ENCODE measurements around the gene ZFP69.
A peak's percentile ranks its signal among the peaks of the same experiment; 100 is the strongest.

Gene ZFP69

GRCh38 chr1:40476924-40477677, at the start of gene ZFP69:
Gene ZFP69 (plus strand): TSS chr1:40477290. CDS start chr1:40479362, 2,072 bp downstream.
- Histone ChIP-seq H3K4me1 (ENCODE audit: control insufficient read depth, insufficient read depth, low read length) (no peaks in the 10 kb centered on the region), H3K9me3 (ENCODE audit: control insufficient read depth, insufficient read depth, low read depth, low read length) (no peaks in the 10 kb centered on the region), H3K36me3 (ENCODE audit: control insufficient read depth in 2 of 2, insufficient read depth in 1 of 2, low read length in 2 of 2) (peaks cover under 1 to 30% of the 10 kb centered on the region in 2 experiments; a peak in 2 of 3 replicates), H3K27ac (ENCODE audit: extremely low read depth, low read depth, low read length) (peak within 1 kb of the TSS; percentile 28; the same call in 1 of the 2 replicates), H3K4me3 (ENCODE audit: low read depth, low read length) (peak within 1 kb of the TSS; percentile 55)
- ChIA-PET POLR2A (interaction anchor here (1.9 to 2.4 kb wide), 3 partner anchors 27 to 55 kb away, joined by 5 to 13 read pairs (median 8); partner anchors contain the start of genes EXO5, ZFP69B and ZNF684), CTCF (interaction anchor here (0.7 to 1.3 kb wide), 2 partner anchors 38 to 39 kb away, joined by 3 to 4 read pairs; no protein-coding TSS in a partner anchor)
- TF ChIP-seq ZNF248 (tag by site-specific recombination; IDR thresholded peaks at IDR 0.05) = no peak
- peak; percentile 100 for TF ChIP-seq ZNF24 (tag by site-specific recombination; IDR thresholded peaks at IDR 0.05)
- TF ChIP-seq ZNF658 (tag by site-specific recombination; IDR thresholded peaks at IDR 0.05) = no peak
- peak; percentile 96 for TF ChIP-seq ZFHX2 (tag by site-specific recombination; conservative IDR thresholded peaks at IDR 0.05)
- TF ChIP-seq, protein P1, sequence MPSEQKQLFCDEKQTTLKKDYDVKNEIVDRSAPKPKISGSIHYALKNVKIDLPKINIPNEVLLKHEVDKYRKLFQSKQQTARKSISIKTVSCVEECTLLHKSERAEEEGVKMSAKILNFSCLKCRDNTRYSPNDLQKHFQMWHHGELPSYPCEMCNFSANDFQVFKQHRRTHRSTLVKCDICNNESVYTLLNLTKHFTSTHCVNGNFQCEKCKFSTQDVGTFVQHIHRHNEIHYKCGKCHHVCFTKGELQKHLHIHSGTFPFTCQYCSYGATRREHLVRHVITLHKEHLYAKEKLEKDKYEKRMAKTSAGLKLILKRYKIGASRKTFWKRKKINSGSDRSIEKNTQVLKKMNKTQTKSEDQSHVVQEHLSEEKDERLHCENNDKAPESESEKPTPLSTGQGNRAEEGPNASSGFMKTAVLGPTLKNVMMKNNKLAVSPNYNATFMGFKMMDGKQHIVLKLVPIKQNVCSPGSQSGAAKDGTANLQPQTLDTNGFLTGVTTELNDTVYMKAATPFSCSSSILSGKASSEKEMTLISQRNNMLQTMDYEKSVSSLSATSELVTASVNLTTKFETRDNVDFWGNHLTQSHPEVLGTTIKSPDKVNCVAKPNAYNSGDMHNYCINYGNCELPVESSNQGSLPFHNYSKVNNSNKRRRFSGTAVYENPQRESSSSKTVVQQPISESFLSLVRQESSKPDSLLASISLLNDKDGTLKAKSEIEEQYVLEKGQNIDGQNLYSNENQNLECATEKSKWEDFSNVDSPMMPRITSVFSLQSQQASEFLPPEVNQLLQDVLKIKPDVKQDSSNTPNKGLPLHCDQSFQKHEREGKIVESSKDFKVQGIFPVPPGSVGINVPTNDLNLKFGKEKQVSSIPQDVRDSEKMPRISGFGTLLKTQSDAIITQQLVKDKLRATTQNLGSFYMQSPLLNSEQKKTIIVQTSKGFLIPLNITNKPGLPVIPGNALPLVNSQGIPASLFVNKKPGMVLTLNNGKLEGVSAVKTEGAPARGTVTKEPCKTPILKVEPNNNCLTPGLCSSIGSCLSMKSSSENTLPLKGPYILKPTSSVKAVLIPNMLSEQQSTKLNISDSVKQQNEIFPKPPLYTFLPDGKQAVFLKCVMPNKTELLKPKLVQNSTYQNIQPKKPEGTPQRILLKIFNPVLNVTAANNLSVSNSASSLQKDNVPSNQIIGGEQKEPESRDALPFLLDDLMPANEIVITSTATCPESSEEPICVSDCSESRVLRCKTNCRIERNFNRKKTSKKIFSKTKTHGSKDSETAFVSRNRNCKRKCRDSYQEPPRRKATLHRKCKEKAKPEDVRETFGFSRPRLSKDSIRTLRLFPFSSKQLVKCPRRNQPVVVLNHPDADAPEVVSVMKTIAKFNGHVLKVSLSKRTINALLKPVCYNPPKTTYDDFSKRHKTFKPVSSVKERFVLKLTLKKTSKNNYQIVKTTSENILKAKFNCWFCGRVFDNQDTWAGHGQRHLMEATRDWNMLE (tag by site-specific recombination; conservative IDR thresholded peaks at IDR 0.05; ENCODE audit: low read depth) = peak; percentile 68
- peak; percentile 88 for TF ChIP-seq ZNF561 (tag by site-specific recombination; IDR thresholded peaks at IDR 0.05; ENCODE audit: borderline replicate concordance)
- TF ChIP-seq, protein P2, sequence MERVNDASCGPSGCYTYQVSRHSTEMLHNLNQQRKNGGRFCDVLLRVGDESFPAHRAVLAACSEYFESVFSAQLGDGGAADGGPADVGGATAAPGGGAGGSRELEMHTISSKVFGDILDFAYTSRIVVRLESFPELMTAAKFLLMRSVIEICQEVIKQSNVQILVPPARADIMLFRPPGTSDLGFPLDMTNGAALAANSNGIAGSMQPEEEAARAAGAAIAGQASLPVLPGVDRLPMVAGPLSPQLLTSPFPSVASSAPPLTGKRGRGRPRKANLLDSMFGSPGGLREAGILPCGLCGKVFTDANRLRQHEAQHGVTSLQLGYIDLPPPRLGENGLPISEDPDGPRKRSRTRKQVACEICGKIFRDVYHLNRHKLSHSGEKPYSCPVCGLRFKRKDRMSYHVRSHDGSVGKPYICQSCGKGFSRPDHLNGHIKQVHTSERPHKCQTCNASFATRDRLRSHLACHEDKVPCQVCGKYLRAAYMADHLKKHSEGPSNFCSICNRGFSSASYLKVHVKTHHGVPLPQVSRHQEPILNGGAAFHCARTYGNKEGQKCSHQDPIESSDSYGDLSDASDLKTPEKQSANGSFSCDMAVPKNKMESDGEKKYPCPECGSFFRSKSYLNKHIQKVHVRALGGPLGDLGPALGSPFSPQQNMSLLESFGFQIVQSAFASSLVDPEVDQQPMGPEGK (tag by site-specific recombination; IDR thresholded peaks at IDR 0.05) = peak; percentile 87
- peak; percentile 68 for TF ChIP-seq SP3 (tag by site-specific recombination; IDR thresholded peaks at IDR 0.05)
- no peak for TF ChIP-seq ZNF169 (tag by site-specific recombination; IDR thresholded peaks at IDR 0.05)
- TF ChIP-seq SALL2 (tag by site-specific recombination; IDR thresholded peaks at IDR 0.05; ENCODE audit: borderline replicate concordance) = no peak
- no peak for TF ChIP-seq ZNF362 (tag by site-specific recombination; IDR thresholded peaks at IDR 0.05)
- TF ChIP-seq ZNF664 (tag by site-specific recombination; IDR thresholded peaks at IDR 0.05) = no peak
- TF ChIP-seq FEZF1 (tag by site-specific recombination; IDR thresholded peaks at IDR 0.05) = no peak
- peak; percentile 80 for TF ChIP-seq ZBTB8A (tag by site-specific recombination; IDR thresholded peaks at IDR 0.05)
- no peak for TF ChIP-seq ZNF404 (tag by site-specific recombination; IDR thresholded peaks at IDR 0.05)
- peak; percentile 77; the same call in 1 of the 2 replicates for TF ChIP-seq ZNF660 (tag by site-specific recombination; IDR thresholded peaks at IDR 0.05)
- TF ChIP-seq KLF8 (tag by site-specific recombination; IDR thresholded peaks at IDR 0.05) = peak; percentile 60; the same call in 1 of the 2 replicates
- TF ChIP-seq ZNF596 (tag by site-specific recombination; IDR thresholded peaks at IDR 0.05) = peak; percentile 15; the same call in 1 of the 2 replicates
- 0 out of 2 replicates have a peak, but pooled peaks have one; percentile 14 for TF ChIP-seq ZNF777 (tag by site-specific recombination; IDR thresholded peaks at IDR 0.05; ENCODE audit: borderline replicate concordance)
- TF ChIP-seq ZNF501 (tag by site-specific recombination; IDR thresholded peaks at IDR 0.05) = peak; percentile 76; the same call in 1 of the 2 replicates
- peak; percentile 49 for TF ChIP-seq ZIC2 (tag by site-specific recombination; IDR thresholded peaks at IDR 0.05)
- no peak for TF ChIP-seq ZNF398 (tag by site-specific recombination; IDR thresholded peaks at IDR 0.05)
- peak; percentile 75 for TF ChIP-seq IKZF3 (tag by site-specific recombination; IDR thresholded peaks at IDR 0.05)
- TF ChIP-seq, protein P3, sequence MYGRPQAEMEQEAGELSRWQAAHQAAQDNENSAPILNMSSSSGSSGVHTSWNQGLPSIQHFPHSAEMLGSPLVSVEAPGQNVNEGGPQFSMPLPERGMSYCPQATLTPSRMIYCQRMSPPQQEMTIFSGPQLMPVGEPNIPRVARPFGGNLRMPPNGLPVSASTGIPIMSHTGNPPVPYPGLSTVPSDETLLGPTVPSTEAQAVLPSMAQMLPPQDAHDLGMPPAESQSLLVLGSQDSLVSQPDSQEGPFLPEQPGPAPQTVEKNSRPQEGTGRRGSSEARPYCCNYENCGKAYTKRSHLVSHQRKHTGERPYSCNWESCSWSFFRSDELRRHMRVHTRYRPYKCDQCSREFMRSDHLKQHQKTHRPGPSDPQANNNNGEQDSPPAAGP (tag by site-specific recombination; IDR thresholded peaks at IDR 0.05) = no peak
- TF ChIP-seq SP7 (tag by site-specific recombination; IDR thresholded peaks at IDR 0.05) = peak; percentile 64
- 0 out of 2 replicates have a peak, but pooled peaks have one; percentile 24 for TF ChIP-seq ZFP37 (tag by site-specific recombination; IDR thresholded peaks at IDR 0.05)
- peak; percentile 56; the same call in 1 of the 2 replicates for TF ChIP-seq ZNF76 (tag by site-specific recombination; IDR thresholded peaks at IDR 0.05; ENCODE audit: borderline replicate concordance, low read depth)
